HCT116 (cell line): Measurements from ENCODE around the gene TCERG1L. TPM values are rescaled to one million over a fixed set of nuclear protein-coding genes. Genes with fewer than 3 reads are reported as not detected.

Experiments used
- ATAC-seq: fragments of 200-7000 bp; cut with Tn5 transposase; 2 replicates; pipeline ENCODE4 v1.9.1; 2020; ENCODE audit warnings: mild to moderate bottlenecking, moderate library complexity
- BruUV-seq: library from RNA; stranded (reverse); fragments of 400-500 nt; replicated peaks from 2 replicates; lab custom pipeline; 2021; lab: Mats Ljungman, UMichigan
- CTCF ChIA-PET: fragments of 300-600 bp; sonication (Branson Sonifier 250); formaldehyde crosslinking; loops from one replicate; lab custom pipeline; 2021; ENCODE audit warnings: antibody characterized with exemption; lab: Charles Lee
- POLR2A ChIA-PET: fragments of 300-600, 350-600 bp; sonication (Branson Sonifier 250); formaldehyde crosslinking; loops from one replicate; lab custom pipeline; 2021; ENCODE audit warnings: antibody characterized with exemption; lab: Charles Lee
- RAD21 ChIA-PET, 2 experiments: fragments of 300-600 bp; sonication (Branson Sonifier 250); formaldehyde crosslinking; loops; one replicate each; lab custom pipeline; 2023; ENCODE audit warnings: low total read pairs in 2 of 2; ENCODE audit not compliant: uncharacterized antibody in 2 of 2, unreplicated experiment in 2 of 2, low non-redundant PET in 1 of 2; lab: Charles Lee
- DNase-seq: peaks from one replicate; pipeline ENCODE4 v3.0.0-alpha.2; 2010; ENCODE audit warnings: low read depth, low spot score
- H2AFZ ChIP-seq: fragments of 200-600 bp; shearing (Covaris generic), sonication (generic); 2 replicates; pipeline ENCODE4 v1.6.1; 2017; ENCODE audit warnings: low read depth, mixed run types, mixed read lengths, antibody characterized with exemption, low read length; ENCODE audit not compliant: poor library complexity, severe bottlenecking
- H3K27ac ChIP-seq: 2 replicates; pipeline ENCODE4 v1.5.1; 2012; ENCODE audit warnings: low read depth, low read length
- H3K27me3 ChIP-seq: fragments of 200-600 bp; sonication (generic); 2 replicates; pipeline ENCODE4 v1.6.1; 2016; ENCODE audit warnings: mixed run types, low read length, mixed read lengths; ENCODE audit not compliant: insufficient read depth
- H3K36me3 ChIP-seq, 2 experiments: fragments of 200-500 bp in 1 of 2; fragments of 200-600 bp in 1 of 2; sonication (Bioruptor generic) in 1 of 2; sonication (generic) in 1 of 2; 2 replicates each; pipeline versions ENCODE4 v1.5.1 to v1.6.1; 2014 to 2016; ENCODE audit warnings: low read length in 2 of 2, inconsistent platforms in 1 of 2, mixed read lengths in 1 of 2, mixed run types in 1 of 2; ENCODE audit not compliant: insufficient read depth in 2 of 2, control insufficient read depth in 1 of 2
- H3K4me1 ChIP-seq, 2 experiments: fragments of 200-600 bp in 1 of 2; sonication (generic) in 1 of 2; 2 replicates each; pipeline versions ENCODE4 v1.5.1 to v1.6.1; 2012 to 2017; ENCODE audit warnings: low read length in 2 of 2, inconsistent platforms in 1 of 2, mild to moderate bottlenecking in 1 of 2, mixed read lengths in 1 of 2, mixed run types in 1 of 2, moderate library complexity in 1 of 2; ENCODE audit not compliant: insufficient read depth in 2 of 2, control insufficient read depth in 1 of 2
- H3K4me2 ChIP-seq: fragments of 200-600 bp; sonication (generic); 2 replicates; pipeline ENCODE4 v1.6.1; 2017; ENCODE audit warnings: mixed run types, low read length, mixed read lengths
- H3K4me3 ChIP-seq, 2 experiments: fragments of 200-600 bp in 1 of 2; sonication (generic) in 1 of 2; replicated peaks in 1 of 2; 2 replicates each; pipeline ENCODE4 v1.5.1; 2011 to 2016; ENCODE audit warnings: low read length in 2 of 2, control low read depth in 1 of 2, low read depth in 1 of 2, mild to moderate bottlenecking in 1 of 2, mixed read lengths in 1 of 2, mixed run types in 1 of 2
- H3K79me2 ChIP-seq: fragments of 200-600 bp; sonication (generic); 2 replicates; pipeline ENCODE4 v1.6.1; 2017; ENCODE audit warnings: mild to moderate bottlenecking, mixed run types, low read length, moderate library complexity, mixed read lengths; ENCODE audit not compliant: insufficient read depth
- H3K9ac ChIP-seq: fragments of 200-600 bp; sonication (generic); 2 replicates; pipeline ENCODE4 v1.6.1; 2016; ENCODE audit warnings: low read length, mixed read lengths
- H3K9me2 ChIP-seq: fragments of 200-600 bp; sonication (generic), shearing (Covaris generic); 2 replicates; pipeline ENCODE4 v1.6.1; 2017; ENCODE audit warnings: mixed run types, mild to moderate bottlenecking, moderate library complexity; ENCODE audit not compliant: insufficient read depth
- H3K9me3 ChIP-seq, 2 experiments: fragments of 200-500 bp in 1 of 2; fragments of 200-600 bp in 1 of 2; sonication (Bioruptor generic) in 1 of 2; sonication (generic) in 1 of 2; 2 replicates each; pipeline ENCODE4 v1.6.1; 2014 to 2017; ENCODE audit warnings: low read length in 2 of 2, mixed read lengths in 2 of 2, inconsistent platforms in 1 of 2, low read depth in 1 of 2, mild to moderate bottlenecking in 1 of 2, mixed run types in 1 of 2, moderate library complexity in 1 of 2; ENCODE audit not compliant: control insufficient read depth in 1 of 2, insufficient read depth in 1 of 2
- H4K20me1 ChIP-seq: fragments of 200-600 bp; sonication (generic), shearing (Covaris generic); 2 replicates; pipeline ENCODE4 v1.6.1; 2017; ENCODE audit warnings: mixed run types, mild to moderate bottlenecking, moderate library complexity; ENCODE audit not compliant: insufficient read depth
- EZH2 ChIP-seq: fragments of 200-600 bp; sonication (generic); IDR thresholded peaks from 2 replicates; pipeline ENCODE4 v1.6.1; 2017; ENCODE audit warnings: antibody characterized with exemption, mixed run types
- POLR2AphosphoS5 ChIP-seq: IDR thresholded peaks from 2 replicates; pipeline ENCODE4 v1.6.1; 2011; ENCODE audit warnings: mild to moderate bottlenecking, low read depth, low read length, moderate library complexity
- SIN3A ChIP-seq: IDR thresholded peaks from 2 replicates; pipeline ENCODE4 v1.6.1; 2012; ENCODE audit warnings: low read depth
- SRF ChIP-seq: IDR thresholded peaks from 2 replicates; pipeline ENCODE4 v1.6.1; 2012; ENCODE audit warnings: low read depth
- TCF7L2 ChIP-seq: IDR thresholded peaks from 2 replicates; pipeline ENCODE4 v1.7.0; 2011; ENCODE audit warnings: borderline replicate concordance, inconsistent platforms; ENCODE audit not compliant: insufficient read depth, insufficient read length; ENCODE audit errors: extremely low read depth
- YY1 ChIP-seq: IDR thresholded peaks from 2 replicates; pipeline ENCODE4 v1.6.1; 2011; ENCODE audit warnings: low read length, low read depth, moderate library complexity, mild to moderate bottlenecking; ENCODE audit not compliant: insufficient replicate concordance; ENCODE audit errors: extremely low read depth
- ZFX ChIP-seq: fragments of 450-650 bp; IDR thresholded peaks from 2 replicates; pipeline ENCODE4 v1.6.1; 2017
- ZNF274 ChIP-seq: fragments of 200-500 bp; sonication (Bioruptor generic); IDR thresholded peaks from 2 replicates; pipeline ENCODE4 v1.6.1; 2014; ENCODE audit warnings: mild to moderate bottlenecking, low read depth, low read length, inconsistent platforms
- intact Hi-C: fragments of 100-400 bp; cut with micrococcal nuclease; formaldehyde crosslinking; loops from 2 replicates; pipeline ENCODE4 v1.10.0; 2022
- total RNA-seq: library from RNA; stranded (reverse); gene quantifications from one replicate; pipeline ENCODE4 v1.2.1, GENCODE V29; 2021; ENCODE audit not compliant: unreplicated experiment
- TF ChIP-seq, protein P1 (sequence below), 3 experiments: fragments of 200-600 bp in 1 of 3; sonication (generic) in 1 of 3; IDR thresholded peaks in 2 of 3; conservative IDR thresholded peaks in 1 of 3; 2 replicates each; pipeline ENCODE4 v1.5.1; 2012 to 2017; ENCODE audit warnings: low read depth in 2 of 3, low read length in 2 of 3, antibody characterized with exemption in 1 of 3, borderline replicate concordance in 1 of 3, control low read depth in 1 of 3, mild to moderate bottlenecking in 1 of 3, mixed read lengths in 1 of 3, mixed run types in 1 of 3, moderate library complexity in 1 of 3; ENCODE audit not compliant: insufficient read depth in 1 of 3

Gene TCERG1L
- total RNA-seq, 1 experiment from 2014 or later = not detected

DNA sequence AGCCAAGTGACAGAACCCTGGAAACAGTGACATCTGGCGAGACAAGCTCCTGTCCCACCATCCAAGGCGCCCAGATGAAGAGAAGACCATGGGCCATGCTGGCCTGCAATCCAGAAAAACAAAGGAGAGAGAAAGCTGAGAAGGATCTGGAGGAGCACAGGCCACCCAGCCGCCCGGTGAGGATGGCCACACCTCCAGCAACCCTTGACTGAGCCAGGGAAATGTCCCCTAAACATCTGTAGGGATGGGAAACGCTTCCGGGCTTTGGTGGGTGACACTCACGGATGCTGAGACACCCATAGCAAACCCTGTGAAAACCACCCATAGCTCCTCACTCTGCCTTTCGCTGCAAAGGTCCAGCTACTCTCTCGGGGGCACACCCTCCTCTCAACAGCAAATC, 32.0 kb downstream of the TCERG1L start:
- POLR2A ChIA-PET = no interaction called here
- no peak overlapping the region for H3K4me2 ChIP-seq
- RAD21 ChIA-PET = no interaction called here
- no TSS peak for BruUV-seq
- H2AFZ ChIP-seq = no peak overlapping the region
- no peaks in the 10 kb centered on the region for H3K36me3 ChIP-seq
- no peaks in the 10 kb centered on the region for H3K9me2 ChIP-seq
- CTCF ChIA-PET = no interaction called here
- no peaks in the 10 kb centered on the region for H4K20me1 ChIP-seq
- H3K27me3 ChIP-seq = no peaks in the 10 kb centered on the region
- intact Hi-C loops = no loop called here
- no peak for ATAC-seq
- H3K79me2 ChIP-seq = no peaks in the 10 kb centered on the region
- no peak overlapping the region for H3K9ac ChIP-seq
- no peak for TF ChIP-seq YY1
- no peak for TF ChIP-seq ZFX
- TF ChIP-seq SIN3A = no peak
- TF ChIP-seq POLR2AphosphoS5 = no peak
- no peak for TF ChIP-seq TCF7L2
- no peak for TF ChIP-seq SRF
- TF ChIP-seq, protein P1, sequence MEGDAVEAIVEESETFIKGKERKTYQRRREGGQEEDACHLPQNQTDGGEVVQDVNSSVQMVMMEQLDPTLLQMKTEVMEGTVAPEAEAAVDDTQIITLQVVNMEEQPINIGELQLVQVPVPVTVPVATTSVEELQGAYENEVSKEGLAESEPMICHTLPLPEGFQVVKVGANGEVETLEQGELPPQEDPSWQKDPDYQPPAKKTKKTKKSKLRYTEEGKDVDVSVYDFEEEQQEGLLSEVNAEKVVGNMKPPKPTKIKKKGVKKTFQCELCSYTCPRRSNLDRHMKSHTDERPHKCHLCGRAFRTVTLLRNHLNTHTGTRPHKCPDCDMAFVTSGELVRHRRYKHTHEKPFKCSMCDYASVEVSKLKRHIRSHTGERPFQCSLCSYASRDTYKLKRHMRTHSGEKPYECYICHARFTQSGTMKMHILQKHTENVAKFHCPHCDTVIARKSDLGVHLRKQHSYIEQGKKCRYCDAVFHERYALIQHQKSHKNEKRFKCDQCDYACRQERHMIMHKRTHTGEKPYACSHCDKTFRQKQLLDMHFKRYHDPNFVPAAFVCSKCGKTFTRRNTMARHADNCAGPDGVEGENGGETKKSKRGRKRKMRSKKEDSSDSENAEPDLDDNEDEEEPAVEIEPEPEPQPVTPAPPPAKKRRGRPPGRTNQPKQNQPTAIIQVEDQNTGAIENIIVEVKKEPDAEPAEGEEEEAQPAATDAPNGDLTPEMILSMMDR (IDR thresholded peaks at IDR 0.05 in 2 of 3, conservative IDR thresholded peaks at IDR 0.05 in 1 of 3; ENCODE audit: borderline replicate concordance in 1 of 3, insufficient read depth in 1 of 3, low read depth in 2 of 3, low read length in 2 of 3) = no peak
- TF ChIP-seq, all 23 proteins: peak for 0
- H3K27ac ChIP-seq = no peak overlapping the region
- no peaks in the 10 kb centered on the region for H3K9me3 ChIP-seq
- no peaks in the 10 kb centered on the region for H3K4me1 ChIP-seq
- H3K4me3 ChIP-seq = no peak overlapping the region
- no peak for DNase-seq

DNA sequence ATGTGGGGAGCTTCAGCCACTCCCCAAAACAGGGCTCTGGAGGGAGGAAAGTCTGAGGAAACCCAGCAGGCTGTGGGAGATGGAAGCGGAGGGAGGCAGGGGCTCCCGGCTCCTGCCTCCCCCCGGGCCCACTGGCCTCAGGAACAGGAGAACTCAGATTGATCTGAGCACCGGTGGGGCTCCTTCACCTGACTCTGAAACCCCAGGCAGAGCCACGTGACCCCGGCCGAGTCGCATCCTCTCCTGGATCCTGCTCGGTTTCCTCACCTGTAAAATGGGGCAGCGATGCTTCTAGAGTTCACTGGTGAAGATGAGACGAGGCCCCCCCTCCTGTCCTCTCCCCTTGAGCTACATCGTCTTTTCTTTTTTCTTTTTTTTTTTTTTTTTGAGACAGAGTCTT, 33.6 kb downstream of the TCERG1L start:
- no peak overlapping the region for H3K9ac ChIP-seq
- H3K27ac ChIP-seq = no peak overlapping the region
- ChIA-PET POLR2A (no interaction called here), CTCF (no interaction called here), RAD21 (no interaction called here)
- H3K36me3 ChIP-seq = no peaks in the 10 kb centered on the region
- intact Hi-C loops = no loop called here
- no peak overlapping the region for H2AFZ ChIP-seq
- ATAC-seq (no peak), DNase-seq (no peak)
- H3K9me2 ChIP-seq = no peaks in the 10 kb centered on the region
- TF ChIP-seq, protein P1 (IDR thresholded peaks at IDR 0.05 in 2 of 3, conservative IDR thresholded peaks at IDR 0.05 in 1 of 3; ENCODE audit: borderline replicate concordance in 1 of 3, insufficient read depth in 1 of 3, low read depth in 2 of 3, low read length in 2 of 3) = no peak
- TF ChIP-seq EZH2 = no peak
- no peak for TF ChIP-seq ZNF274
- BruUV-seq = no TSS peak
- no peaks in the 10 kb centered on the region for H3K79me2 ChIP-seq
- no peaks in the 10 kb centered on the region for H3K9me3 ChIP-seq
- H4K20me1 ChIP-seq = no peaks in the 10 kb centered on the region
- no peaks in the 10 kb centered on the region for H3K4me1 ChIP-seq
- no peaks in the 10 kb centered on the region for H3K27me3 ChIP-seq
- no peak overlapping the region for H3K4me3 ChIP-seq
- H3K4me2 ChIP-seq = no peak overlapping the region
